Memory B cell (primary cell): ENCODE results near the gene ULBP2.
A peak's percentile ranks its signal among the peaks of the same experiment; 100 is the strongest.
"Not testable (repeated sequence)": the region's sequence is repeated elsewhere in the genome, so short reads cannot be mapped to it uniquely, and the experiment has no call there.

Experiments used
- ATAC-seq: fragments of 150-1000 bp; cut with Tn5 transposase; 2 replicates; pipeline ENCODE4 v1.10.0; 2021; ENCODE audit warnings: low read depth, mild to moderate bottlenecking, moderate library complexity
- DNase-seq, 2 donors: peaks; one replicate each; pipeline ENCODE4 v3.0.0; 2022; ENCODE audit warnings: low spot score in 2 of 2
- H3K27ac Mint-ChIP-seq: one replicate; pipeline ENCODE4 v1.8.0; 2022; ENCODE audit warnings: mild to moderate bottlenecking, moderate library complexity, mixed read lengths
- H3K27me3 Mint-ChIP-seq: one replicate; pipeline ENCODE4 v1.8.0; 2022; ENCODE audit warnings: mixed read lengths
- H3K36me3 Mint-ChIP-seq: one replicate; pipeline ENCODE4 v1.8.0; 2022; ENCODE audit warnings: mild to moderate bottlenecking, mixed read lengths
- H3K4me1 Mint-ChIP-seq: one replicate; pipeline ENCODE4 v1.8.0; 2022; ENCODE audit warnings: mixed read lengths
- H3K4me3 Mint-ChIP-seq: one replicate; pipeline ENCODE4 v1.8.0; 2022; ENCODE audit warnings: mild to moderate bottlenecking, moderate library complexity, mixed read lengths
- H3K9me3 Mint-ChIP-seq: one replicate; pipeline ENCODE4 v1.8.0; 2022; ENCODE audit warnings: mixed read lengths

The ULBP2 gene

GRCh38 chr6:149958124-149958523 is 16.3 kb downstream of the ULBP2 start:
- DNase-seq, H3K36me3 Mint-ChIP-seq, H3K4me3 Mint-ChIP-seq, ATAC-seq, H3K9me3 Mint-ChIP-seq, H3K27ac Mint-ChIP-seq: not testable (repeated sequence)
- Mint-ChIP-seq H3K27me3 (peaks cover 33% of the 10 kb centered on the region), H3K4me1 (peaks cover 12% of the 10 kb centered on the region)

DNA sequence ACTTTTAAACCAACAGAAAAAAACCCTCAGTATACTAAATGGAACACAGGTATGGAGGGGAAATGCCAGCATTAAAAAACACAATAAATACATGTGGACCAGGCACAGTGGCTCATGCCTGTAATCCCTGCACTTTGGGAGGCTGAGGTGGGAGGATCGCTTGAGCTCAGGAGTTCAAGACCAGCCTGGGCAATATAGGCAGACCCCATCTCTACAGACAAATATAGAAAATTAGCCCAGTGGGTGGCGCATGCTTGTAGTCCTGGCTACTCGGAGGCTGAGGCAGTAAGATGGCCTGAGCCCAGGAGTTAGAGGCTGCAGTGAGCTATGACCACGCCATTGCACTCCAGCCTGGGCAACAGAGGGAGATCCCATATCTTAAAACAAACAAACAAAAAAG is 18.0 kb downstream of the ULBP2 start:
- H3K27me3 Mint-ChIP-seq, result peaks cover 40% of the 10 kb centered on the region
- H3K9me3 Mint-ChIP-seq, H3K27ac Mint-ChIP-seq, H3K36me3 Mint-ChIP-seq, ATAC-seq, DNase-seq, H3K4me3 Mint-ChIP-seq: not testable (repeated sequence)
- H3K4me1 Mint-ChIP-seq, result peaks cover 25% of the 10 kb centered on the region

DNA sequence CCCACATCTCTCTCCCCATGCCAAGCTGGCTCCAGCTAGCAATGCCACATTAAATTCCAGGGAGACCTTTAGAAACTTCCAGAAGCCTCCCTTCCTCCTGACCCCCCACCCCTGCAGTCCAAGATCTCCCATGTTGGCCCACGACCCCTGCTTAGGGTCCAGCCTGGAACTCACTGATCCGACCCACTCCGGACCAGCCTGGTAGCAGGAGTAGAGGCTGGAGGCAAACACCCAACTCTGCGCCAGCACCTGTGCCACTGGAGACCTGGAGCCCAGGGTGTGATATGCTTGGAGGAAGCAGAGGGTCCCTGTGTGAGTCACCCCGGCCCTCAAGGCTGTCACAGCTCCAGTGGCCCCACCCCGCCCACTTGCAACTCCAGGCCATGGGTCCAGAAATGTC is 18.7 kb downstream of the ULBP2 start:
- H3K36me3 Mint-ChIP-seq, result peaks cover 4% of the 10 kb centered on the region
- peaks cover 25% of the 10 kb centered on the region for H3K4me1 Mint-ChIP-seq
- no peaks in the 10 kb centered on the region for H3K9me3 Mint-ChIP-seq
- no peak for ATAC-seq
- H3K4me3 Mint-ChIP-seq, result no peak overlapping the region
- H3K27ac Mint-ChIP-seq, result no peak overlapping the region
- DNase-seq, result no peak
- peaks cover 40% of the 10 kb centered on the region for H3K27me3 Mint-ChIP-seq

GRCh38 chr6:149961728-149962425 is 20.1 kb downstream of the ULBP2 start:
- DNase-seq (no peak), ATAC-seq (peak; percentile 18)
- Mint-ChIP-seq H3K4me1 (peaks cover 25% of the 10 kb centered on the region), H3K36me3 (peaks cover 4% of the 10 kb centered on the region), H3K27me3 (peaks cover 40% of the 10 kb centered on the region), H3K4me3 (no peak overlapping the region), H3K9me3 (no peaks in the 10 kb centered on the region), H3K27ac (no peak overlapping the region)

DNA sequence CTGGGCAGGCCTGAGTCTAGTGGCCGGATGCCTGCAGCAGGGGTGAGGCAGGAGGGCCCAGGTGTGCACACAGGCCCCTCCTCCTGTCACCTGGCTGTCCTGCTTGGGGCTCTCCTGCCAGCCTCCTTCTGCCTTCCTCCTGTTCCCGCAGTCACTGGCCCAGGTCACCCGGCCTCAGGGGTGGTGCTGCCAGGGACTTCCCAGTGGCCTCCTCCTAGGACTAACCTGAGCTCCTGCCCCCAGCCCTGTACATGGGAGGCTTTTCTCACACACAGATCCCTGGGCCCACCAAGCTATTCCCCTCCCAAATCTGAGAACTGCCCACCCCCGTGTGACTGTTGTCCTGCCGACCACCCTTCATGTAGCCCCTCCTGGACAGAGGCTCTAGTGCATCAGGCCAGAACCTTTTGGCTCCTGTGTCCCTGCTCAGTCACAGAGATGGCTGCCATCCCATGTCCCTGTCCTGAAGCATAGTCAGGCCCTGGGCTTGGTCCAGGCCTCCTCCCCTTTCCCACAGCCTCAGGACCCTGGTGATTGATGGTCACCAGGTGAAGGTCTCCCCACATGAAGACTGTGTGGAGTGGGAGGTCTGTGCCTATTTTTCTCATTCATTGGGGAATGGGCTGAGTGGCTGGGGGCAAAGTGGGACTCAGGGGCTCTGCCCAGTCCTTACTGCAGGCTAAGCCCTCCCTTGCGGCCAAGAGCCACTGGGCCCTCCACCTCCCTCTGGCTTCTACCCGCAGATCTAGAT is 20.8 kb downstream of the ULBP2 start:
- peak overlapping the region; percentile 84 for H3K4me3 Mint-ChIP-seq
- peaks cover 4% of the 10 kb centered on the region for H3K36me3 Mint-ChIP-seq
- peaks cover 25% of the 10 kb centered on the region for H3K4me1 Mint-ChIP-seq
- peaks cover 40% of the 10 kb centered on the region for H3K27me3 Mint-ChIP-seq
- no peak for DNase-seq
- H3K27ac Mint-ChIP-seq, result no peak overlapping the region
- H3K9me3 Mint-ChIP-seq, result no peaks in the 10 kb centered on the region
- no peak for ATAC-seq

DNA sequence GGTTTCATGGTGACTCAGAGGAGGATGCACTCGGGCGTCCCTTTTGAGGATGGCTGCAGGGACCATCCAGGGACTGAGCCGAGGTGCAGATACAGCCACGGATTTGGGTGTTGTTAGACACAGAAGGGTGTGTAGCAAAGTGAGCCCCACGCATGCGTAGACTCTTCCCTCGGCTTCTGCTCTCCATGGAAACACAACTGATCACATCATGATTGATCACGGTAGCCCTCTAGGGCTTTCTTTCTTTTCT is 21.3 kb downstream of the ULBP2 start:
- Mint-ChIP-seq H3K27ac (peak overlapping the region; percentile 92), H3K4me1 (peaks cover 25% of the 10 kb centered on the region), H3K4me3 (peak overlapping the region; percentile 84), H3K9me3 (no peaks in the 10 kb centered on the region), H3K36me3 (peaks cover 4% of the 10 kb centered on the region), H3K27me3 (peaks cover 41% of the 10 kb centered on the region)
- peak; percentile 12 for ATAC-seq
- DNase-seq, result no peak

DNA sequence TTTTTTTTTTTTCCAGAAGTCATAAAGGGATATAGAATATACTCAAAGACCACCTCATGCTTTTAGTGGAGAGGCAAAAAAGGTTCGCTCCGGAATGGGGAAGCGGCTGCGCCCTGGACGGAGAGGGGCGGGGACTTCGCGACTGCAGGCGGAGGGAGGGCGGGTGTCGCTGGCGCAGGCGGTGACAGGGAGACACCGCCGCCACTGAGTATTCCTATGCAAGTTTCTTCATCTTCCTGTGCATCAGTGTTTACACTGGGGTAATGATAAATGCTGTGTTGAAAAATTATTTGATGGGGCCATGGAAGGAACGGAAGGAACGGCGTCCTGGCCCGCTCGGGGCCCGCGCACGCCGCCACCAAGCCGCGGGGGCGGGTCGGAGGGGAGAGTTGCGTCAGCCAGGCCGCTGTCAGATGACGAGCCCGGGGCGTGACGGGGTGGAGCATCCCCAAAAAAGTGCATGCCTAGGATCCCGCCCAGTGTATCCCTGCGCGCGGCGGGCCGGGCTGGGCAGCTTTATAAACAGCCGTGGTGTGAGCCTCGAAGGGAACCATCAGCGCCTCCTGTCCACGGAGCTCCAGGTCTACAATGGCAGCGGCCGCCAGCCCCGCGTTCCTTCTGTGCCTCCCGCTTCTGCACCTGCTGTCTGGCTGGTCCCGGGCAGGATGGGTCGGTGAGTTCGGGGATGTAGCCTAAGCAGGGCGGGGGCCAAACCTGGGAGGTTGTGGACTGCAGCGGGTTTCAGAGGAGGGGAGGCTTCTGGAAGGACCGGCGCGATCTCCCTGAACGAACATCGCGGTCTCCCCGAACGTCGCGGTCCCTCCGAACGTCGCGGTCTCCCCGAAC is 21.9 kb downstream of the ULBP2 start, which contains the start of gene ULBP1:
Gene ULBP1, plus strand, starts transcription at position 482 of the 846 bp plus-strand sequence. Its CDS starts 107 bp downstream, at position 589.
- peaks cover 4% of the 10 kb centered on the region for H3K36me3 Mint-ChIP-seq
- ATAC-seq, result peak; percentile 74
- no peaks in the 10 kb centered on the region for H3K9me3 Mint-ChIP-seq

DNA sequence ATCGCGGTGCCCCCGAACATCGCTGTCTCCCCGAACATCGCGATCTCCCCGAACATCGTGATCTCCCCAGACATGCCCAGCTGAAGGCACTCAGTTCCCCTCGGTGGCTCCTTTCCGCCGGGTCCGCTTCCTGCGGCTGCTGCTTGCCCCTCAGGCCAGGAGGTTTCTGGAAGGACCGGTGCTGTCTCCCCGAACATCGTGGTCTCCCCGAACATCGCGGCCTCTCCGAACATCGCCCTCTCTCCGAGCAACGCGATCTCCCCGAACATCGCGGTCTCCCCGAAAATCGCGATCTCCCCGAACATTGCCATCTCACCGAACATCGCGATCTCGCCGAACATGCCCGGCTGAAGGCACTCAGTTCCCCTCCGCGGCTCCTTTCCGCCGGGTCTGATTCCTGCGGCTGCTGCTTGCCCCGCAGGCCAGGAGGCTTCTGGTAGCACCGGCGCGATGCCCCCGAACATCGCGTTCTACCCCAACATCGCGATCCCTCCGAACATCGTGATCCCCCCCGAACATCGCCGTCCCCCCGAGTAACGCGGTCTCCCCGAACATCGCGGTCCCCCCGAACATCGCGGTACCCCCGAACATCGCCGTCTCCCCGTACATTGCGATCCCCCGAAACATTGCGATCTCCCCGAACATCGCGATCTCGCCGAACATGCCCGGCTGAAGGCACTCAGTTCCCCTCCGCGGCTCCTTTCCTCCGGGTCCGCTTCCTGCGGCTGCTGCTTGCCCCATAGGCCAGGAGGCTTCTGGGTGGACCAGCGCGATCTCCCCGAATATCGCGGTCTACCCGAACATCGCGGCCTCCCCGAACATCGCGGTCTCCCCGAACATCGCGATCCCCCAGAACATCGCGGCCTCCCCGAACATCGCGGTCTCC is 22.7 kb downstream of the ULBP2 start:
- peak overlapping the region; percentile 92 for H3K27ac Mint-ChIP-seq
- peaks cover 4% of the 10 kb centered on the region for H3K36me3 Mint-ChIP-seq
- H3K4me1 Mint-ChIP-seq, result peaks cover 25% of the 10 kb centered on the region
- H3K4me3 Mint-ChIP-seq, result peak overlapping the region; percentile 84
- DNase-seq, result peak; percentile 37 to 58
- peaks cover 39% of the 10 kb centered on the region for H3K27me3 Mint-ChIP-seq
- no peaks in the 10 kb centered on the region for H3K9me3 Mint-ChIP-seq
- ATAC-seq, result no peak

More for the DNA sequence above, 21.9 kb downstream of the ULBP2 start, which contains the start of gene ULBP1:
- Mint-ChIP-seq H3K4me3 (peak within 1 kb of the TSS; percentile 84), H3K27me3 (peaks cover 42% of the 10 kb centered on the region), H3K4me1 (peaks cover 25% of the 10 kb centered on the region), H3K27ac (peak within 1 kb of the TSS; percentile 92)
- peak; percentile 61 to 70 for DNase-seq

GRCh38 chr6:149965194-149966020 is 23.6 kb downstream of the ULBP2 start:
- Mint-ChIP-seq H3K9me3 (no peaks in the 10 kb centered on the region), H3K27me3 (peaks cover 48% of the 10 kb centered on the region), H3K27ac (peak overlapping the region; percentile 92), H3K4me1 (peaks cover 25% of the 10 kb centered on the region), H3K36me3 (peaks cover 4% of the 10 kb centered on the region), H3K4me3 (peak overlapping the region; percentile 84)
- peak; percentile 18 for ATAC-seq
- DNase-seq, result peak in 1 of 2 donors; percentile 43

GRCh38 chr6:149966319-149966718 is 24.5 kb downstream of the ULBP2 start:
- Mint-ChIP-seq H3K4me1 (peaks cover 25% of the 10 kb centered on the region), H3K27me3 (peaks cover 46% of the 10 kb centered on the region)
- not testable (repeated sequence) for H3K36me3 Mint-ChIP-seq, DNase-seq, H3K9me3 Mint-ChIP-seq, H3K27ac Mint-ChIP-seq, H3K4me3 Mint-ChIP-seq, ATAC-seq

DNA sequence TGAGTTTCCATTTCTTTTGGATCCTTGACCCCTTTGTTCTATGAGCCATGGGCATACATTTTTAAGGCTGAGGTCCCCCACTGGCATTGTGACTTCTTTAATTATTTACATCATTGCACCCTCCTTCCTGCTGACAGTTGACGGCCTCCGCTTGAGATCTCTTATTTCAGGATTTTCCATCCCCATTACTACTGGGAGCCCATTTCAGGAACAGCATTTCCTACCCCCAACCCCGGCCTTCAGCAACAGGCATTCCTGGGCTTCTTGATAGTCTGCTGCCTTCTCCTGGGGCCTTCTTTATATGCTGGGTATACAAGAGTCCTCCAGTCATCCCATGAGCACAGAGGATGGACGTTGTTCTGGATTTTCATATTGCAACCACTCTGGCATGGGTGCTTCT is 25.8 kb downstream of the ULBP2 start:
- Mint-ChIP-seq H3K9me3 (no peaks in the 10 kb centered on the region), H3K4me1 (peaks cover 21% of the 10 kb centered on the region), H3K27ac (no peak overlapping the region), H3K36me3 (peaks cover 4% of the 10 kb centered on the region), H3K4me3 (no peak overlapping the region), H3K27me3 (peaks cover 43% of the 10 kb centered on the region)
- ATAC-seq (no peak), DNase-seq (no peak)

DNA sequence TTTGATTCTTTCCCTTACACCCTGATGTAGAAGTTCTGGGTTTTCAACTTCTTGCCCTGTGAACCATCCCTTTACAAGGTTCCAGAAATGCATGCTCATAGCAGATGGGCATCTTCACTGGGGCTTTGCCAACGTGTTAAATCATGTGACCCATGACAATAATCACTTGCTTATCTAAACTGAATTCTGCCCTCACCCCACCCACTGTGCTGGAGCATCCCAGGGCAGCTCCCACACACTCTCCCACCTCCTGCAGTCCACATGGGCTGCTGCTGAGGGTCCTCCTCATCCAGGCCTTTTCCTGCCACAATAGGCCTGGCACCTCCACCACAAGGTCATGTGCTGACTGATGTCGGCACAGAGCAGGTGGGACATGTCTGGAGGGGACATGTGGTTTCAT is 26.2 kb downstream of the ULBP2 start:
- H3K4me3 Mint-ChIP-seq, H3K36me3 Mint-ChIP-seq: not testable (repeated sequence)

More for the DNA sequence above, 26.2 kb downstream of the ULBP2 start:
- not testable (repeated sequence) for H3K27ac Mint-ChIP-seq, H3K9me3 Mint-ChIP-seq, ATAC-seq, DNase-seq
- Mint-ChIP-seq H3K27me3 (peaks cover 41% of the 10 kb centered on the region), H3K4me1 (peaks cover 19% of the 10 kb centered on the region)
